ENCODE data around the gene ACP3. TPM values are rescaled to one million over a fixed set of nuclear protein-coding genes. Genes with fewer than 3 reads are reported as not detected.

ACP3 gene
- total RNA-seq, 2 experiments from 2014 or later: not detected

GRCh38 chr3:132346841-132347736 lies 29.9 kb downstream of the ACP3 start:
- ChIA-PET CTCF (interaction anchor here (0.7 to 8.5 kb wide), 3 partner anchors 52 to 1908 kb away, joined by 3 to 94 read pairs (median 3); no protein-coding TSS in a partner anchor), POLR2A (no interaction called here)
- Mint-ChIP-seq H3K36me3 (ENCODE audit: low read depth) (no peaks in the 10 kb centered on the region), H3K27me3 (peaks cover 4% of the 10 kb centered on the region), H3K9me3 (ENCODE audit: low read depth) (no peaks in the 10 kb centered on the region), H3K4me3 (no peak overlapping the region), H3K4me1 (peaks cover 8% of the 10 kb centered on the region), H3K27ac (no peak overlapping the region)
- ATAC-seq (no peak), DNase-seq (no peak)
- intact Hi-C loops (cut with DNase I, micrococcal nuclease): no loop called here

- no peak overlapping the region for H3K27ac Mint-ChIP-seq
- POLR2A ChIA-PET: no interaction called here
- DNase-seq: no peak
- H3K4me1 Mint-ChIP-seq: peaks cover 9% of the 10 kb centered on the region
- H3K9me3 Mint-ChIP-seq (ENCODE audit: low read depth): no peaks in the 10 kb centered on the region
- H3K27me3 Mint-ChIP-seq: peaks cover 4% of the 10 kb centered on the region
- CTCF ChIA-PET: interaction anchor here (1.2 to 8.5 kb wide), 2 partner anchors 51 to 165 kb away, joined by 3 to 94 read pairs; no protein-coding TSS in a partner anchor
- no peak for ATAC-seq
- intact Hi-C loops (cut with DNase I, micrococcal nuclease): no loop called here
- no peaks in the 10 kb centered on the region for H3K36me3 Mint-ChIP-seq (ENCODE audit: low read depth)
- no peak overlapping the region for H3K4me3 Mint-ChIP-seq
These were observed 30.6 kb downstream of the ACP3 start for GRCh38 chr3:132347811-132348210.

- ChIA-PET POLR2A (interaction anchor here (0.6 kb wide), 1 partner anchor 33 kb away, joined by 11 read pairs; no protein-coding TSS in a partner anchor), CTCF (interaction anchor here (1.2 to 8.5 kb wide), 2 partner anchors 50 to 166 kb away, joined by 3 to 94 read pairs; no protein-coding TSS in a partner anchor)
- Mint-ChIP-seq H3K4me1 (peaks cover 8% of the 10 kb centered on the region), H3K36me3 (ENCODE audit: low read depth) (no peaks in the 10 kb centered on the region), H3K27me3 (peaks cover 1% of the 10 kb centered on the region), H3K27ac (no peak overlapping the region), H3K4me3 (no peak overlapping the region), H3K9me3 (ENCODE audit: low read depth) (no peaks in the 10 kb centered on the region)
- intact Hi-C loops (cut with DNase I, micrococcal nuclease): no loop called here
- ATAC-seq: no peak
- DNase-seq: no peak
These were observed 31.3 kb downstream of the ACP3 start for GRCh38 chr3:132348531-132348930.

- H3K36me3 Mint-ChIP-seq (ENCODE audit: low read depth): no peaks in the 10 kb centered on the region
- ATAC-seq (no peak), DNase-seq (no peak)
- ChIA-PET CTCF (interaction anchor here (0.6 to 8.5 kb wide), 5 partner anchors 8 to 311 kb away, joined by 3 to 94 read pairs (median 3); no protein-coding TSS in a partner anchor), POLR2A (no interaction called here)
- H3K27ac Mint-ChIP-seq: no peak overlapping the region
- H3K4me1 Mint-ChIP-seq: peaks cover 8% of the 10 kb centered on the region
- intact Hi-C loops (cut with DNase I, micrococcal nuclease): loop anchor here in 1 of 2 experiments (5.0 to 10.0 kb wide), 2 partner anchors 134 to 186 kb away; no protein-coding TSS in a partner anchor
- no peaks in the 10 kb centered on the region for H3K27me3 Mint-ChIP-seq
- H3K4me3 Mint-ChIP-seq: no peak overlapping the region
- H3K9me3 Mint-ChIP-seq (ENCODE audit: low read depth): no peaks in the 10 kb centered on the region
These were observed 33.6 kb downstream of the ACP3 start for GRCh38 chr3:132350814-132351213.

GRCh38 chr3:132351222-132351806 lies 34.1 kb downstream of the ACP3 start:
- peaks cover 1% of the 10 kb centered on the region for H3K27me3 Mint-ChIP-seq
- peaks cover 8% of the 10 kb centered on the region for H3K4me1 Mint-ChIP-seq
- H3K36me3 Mint-ChIP-seq (ENCODE audit: low read depth): no peaks in the 10 kb centered on the region
- ATAC-seq: no peak
- no peak for DNase-seq
- ChIA-PET CTCF (interaction anchor here (0.6 to 8.5 kb wide), 12 partner anchors 9 to 829 kb away, joined by 3 to 94 read pairs (median 3); no protein-coding TSS in a partner anchor), POLR2A (no interaction called here)
- H3K9me3 Mint-ChIP-seq (ENCODE audit: low read depth): no peaks in the 10 kb centered on the region
- no peak overlapping the region for H3K4me3 Mint-ChIP-seq
- no peak overlapping the region for H3K27ac Mint-ChIP-seq
- intact Hi-C loops (cut with DNase I, micrococcal nuclease): loop anchor here in 1 of 2 experiments (5.0 to 10.0 kb wide), 2 partner anchors 133 to 186 kb away; no protein-coding TSS in a partner anchor

- H3K4me3 Mint-ChIP-seq: no peak overlapping the region
- ChIA-PET POLR2A (no interaction called here), CTCF (interaction anchor here (0.6 to 8.5 kb wide), 7 partner anchors 10 to 290 kb away, joined by 3 to 94 read pairs (median 3); no protein-coding TSS in a partner anchor)
These were observed 35.4 kb downstream of the ACP3 start for GRCh38 chr3:132352556-132353143.

GRCh38 chr3:132354916-132355702 lies 37.9 kb downstream of the ACP3 start:
- peaks cover 8% of the 10 kb centered on the region for H3K4me1 Mint-ChIP-seq
- H3K27ac Mint-ChIP-seq: no peak overlapping the region
- no peaks in the 10 kb centered on the region for H3K9me3 Mint-ChIP-seq (ENCODE audit: low read depth)
- DNase-seq (no peak), ATAC-seq (no peak)
- H3K36me3 Mint-ChIP-seq (ENCODE audit: low read depth): no peaks in the 10 kb centered on the region
- CTCF ChIA-PET: interaction anchor here (1.2 to 8.5 kb wide), 3 partner anchors 10 to 306 kb away, joined by 3 to 94 read pairs (median 9); no protein-coding TSS in a partner anchor
- H3K4me3 Mint-ChIP-seq: no peak overlapping the region
- POLR2A ChIA-PET: no interaction called here
- H3K27me3 Mint-ChIP-seq: peaks cover 7% of the 10 kb centered on the region
- intact Hi-C loops (cut with DNase I, micrococcal nuclease): loop anchor here in 1 of 2 experiments (5.0 to 10.0 kb wide), 2 partner anchors 130 to 182 kb away; no protein-coding TSS in a partner anchor

More at GRCh38 chr3:132352556-132353143, 35.4 kb downstream of the ACP3 start:
- peaks cover 8% of the 10 kb centered on the region for H3K4me1 Mint-ChIP-seq
- no peak overlapping the region for H3K27ac Mint-ChIP-seq
- intact Hi-C loops (cut with DNase I, micrococcal nuclease): loop anchor here (1.0 to 10.0 kb wide), 4 partner anchors 47 to 290 kb away; no protein-coding TSS in a partner anchor
- H3K27me3 Mint-ChIP-seq: peaks cover 3% of the 10 kb centered on the region
- H3K36me3 Mint-ChIP-seq (ENCODE audit: low read depth): no peaks in the 10 kb centered on the region
- DNase-seq (peak; percentile 81), ATAC-seq (peak; percentile 92)
- H3K9me3 Mint-ChIP-seq (ENCODE audit: low read depth): no peaks in the 10 kb centered on the region

GRCh38 chr3:132356568-132356967 lies 39.4 kb downstream of the ACP3 start:
- Mint-ChIP-seq H3K4me1 (peaks cover 2% of the 10 kb centered on the region), H3K4me3 (no peak overlapping the region), H3K9me3 (ENCODE audit: low read depth) (no peaks in the 10 kb centered on the region), H3K27ac (no peak overlapping the region), H3K36me3 (ENCODE audit: low read depth) (no peaks in the 10 kb centered on the region), H3K27me3 (peaks cover 11% of the 10 kb centered on the region)
- ChIA-PET POLR2A (no interaction called here), CTCF (interaction anchor here (0.7 to 2.7 kb wide), 4 partner anchors 12 to 166 kb away, joined by 3 to 9 read pairs (median 3); no protein-coding TSS in a partner anchor)
- DNase-seq (no peak), ATAC-seq (no peak)
- intact Hi-C loops (cut with DNase I, micrococcal nuclease): loop anchor here in 1 of 2 experiments (10.0 kb wide), 1 partner anchor 128 kb away; no protein-coding TSS in a partner anchor

- intact Hi-C loops (cut with DNase I, micrococcal nuclease): no loop called here
- DNase-seq: no peak
- H3K27ac Mint-ChIP-seq: no peak overlapping the region
- ATAC-seq: no peak
- no peaks in the 10 kb centered on the region for H3K36me3 Mint-ChIP-seq (ENCODE audit: low read depth)
- POLR2A ChIA-PET: no interaction called here
- H3K4me1 Mint-ChIP-seq: no peaks in the 10 kb centered on the region
- no peak overlapping the region for H3K4me3 Mint-ChIP-seq
- H3K27me3 Mint-ChIP-seq: peaks cover 22% of the 10 kb centered on the region
- H3K9me3 Mint-ChIP-seq (ENCODE audit: low read depth): no peaks in the 10 kb centered on the region
- CTCF ChIA-PET: no interaction called here
These were observed 43.5 kb downstream of the ACP3 start for GRCh38 chr3:132360717-132361116.

GRCh38 chr3:132362329-132362728 lies 45.1 kb downstream of the ACP3 start:
- no peaks in the 10 kb centered on the region for H3K4me1 Mint-ChIP-seq
- CTCF ChIA-PET: no interaction called here
- no peak overlapping the region for H3K27ac Mint-ChIP-seq
- ATAC-seq (no peak), DNase-seq (no peak)
- POLR2A ChIA-PET: no interaction called here
- peaks cover 21% of the 10 kb centered on the region for H3K27me3 Mint-ChIP-seq
- H3K9me3 Mint-ChIP-seq (ENCODE audit: low read depth): no peaks in the 10 kb centered on the region
- intact Hi-C loops (cut with DNase I, micrococcal nuclease): no loop called here
- no peaks in the 10 kb centered on the region for H3K36me3 Mint-ChIP-seq (ENCODE audit: low read depth)
- no peak overlapping the region for H3K4me3 Mint-ChIP-seq
